HEK293 (cell line): ENCODE data around the gene TIGAR.

Source experiments
- GLI4 ChIP-seq: fragments of 450-650 bp; formaldehyde crosslinking; IDR thresholded peaks from 2 replicates; pipeline ENCODE4 v1.5.1; 2016; ENCODE audit warnings: missing biosample characterization, missing genetic modification characterization
- HOXD13 ChIP-seq: sonication (generic); formaldehyde crosslinking; IDR thresholded peaks from 2 replicates; pipeline ENCODE4 v1.8.0; 2022; ENCODE audit warnings: missing genetic modification reagents, borderline replicate concordance
- INSM2 ChIP-seq: fragments of 450-650 bp; formaldehyde crosslinking; IDR thresholded peaks from 2 replicates; pipeline ENCODE4 v1.5.1; 2016; ENCODE audit warnings: missing biosample characterization, missing genetic modification characterization
- KLF8 ChIP-seq: fragments of 450-650 bp; formaldehyde crosslinking; IDR thresholded peaks from 2 replicates; pipeline ENCODE4 v1.5.1; 2016; ENCODE audit warnings: missing biosample characterization, missing genetic modification characterization
- PRDM1 ChIP-seq: fragments of 450-650 bp; formaldehyde crosslinking; IDR thresholded peaks from 2 replicates; pipeline ENCODE4; 2016; ENCODE audit warnings: missing biosample characterization, missing genetic modification characterization
- TSHZ1 ChIP-seq: fragments of 450-650 bp; formaldehyde crosslinking; IDR thresholded peaks from 2 replicates; pipeline ENCODE4 v1.5.1; 2016; ENCODE audit warnings: missing biosample characterization, missing genetic modification characterization, borderline replicate concordance
- YY1 ChIP-seq: fragments of 450-650 bp; formaldehyde crosslinking; IDR thresholded peaks from 2 replicates; pipeline ENCODE4 v1.5.1; 2018; ENCODE audit warnings: missing biosample characterization, missing genetic modification characterization
- ZBTB1 ChIP-seq: fragments of 450-650 bp; formaldehyde crosslinking; IDR thresholded peaks from 2 replicates; pipeline ENCODE4 v1.5.1; 2016; ENCODE audit warnings: missing biosample characterization, missing genetic modification characterization
- ZBTB48 ChIP-seq: fragments of 450-650 bp; formaldehyde crosslinking; IDR thresholded peaks from 2 replicates; pipeline ENCODE4 v1.5.1; 2016; ENCODE audit warnings: missing biosample characterization, missing genetic modification characterization
- ZBTB6 ChIP-seq: fragments of 450-650 bp; formaldehyde crosslinking; IDR thresholded peaks from 2 replicates; pipeline ENCODE4 v1.5.1; 2017; ENCODE audit warnings: missing biosample characterization, missing genetic modification characterization
- ZNF10 ChIP-seq: fragments of 450-650 bp; formaldehyde crosslinking; IDR thresholded peaks from 2 replicates; pipeline ENCODE4 v1.5.1; 2017; ENCODE audit warnings: missing biosample characterization, missing genetic modification characterization
- ZNF140 ChIP-seq: fragments of 450-650 bp; formaldehyde crosslinking; IDR thresholded peaks from 2 replicates; pipeline ENCODE4 v1.5.1; 2016; ENCODE audit warnings: missing biosample characterization, missing genetic modification characterization
- ZNF146 ChIP-seq: fragments of 450-650 bp; formaldehyde crosslinking; IDR thresholded peaks from 2 replicates; pipeline ENCODE4 v1.5.1; 2016; ENCODE audit warnings: missing biosample characterization, missing genetic modification characterization
- ZNF148 ChIP-seq: fragments of 450-650 bp; formaldehyde crosslinking; IDR thresholded peaks from 2 replicates; pipeline ENCODE4 v1.5.0; 2017; ENCODE audit warnings: missing biosample characterization, missing genetic modification characterization, borderline replicate concordance
- ZNF24 ChIP-seq: fragments of 450-650 bp; formaldehyde crosslinking; IDR thresholded peaks from 2 replicates; pipeline ENCODE4 v1.5.1; 2016; ENCODE audit warnings: missing biosample characterization, missing genetic modification characterization
- ZNF350 ChIP-seq: fragments of 450-650 bp; formaldehyde crosslinking; IDR thresholded peaks from 2 replicates; pipeline ENCODE4 v1.5.0; 2017; ENCODE audit warnings: missing biosample characterization, mild to moderate bottlenecking, missing genetic modification characterization
- ZNF37A ChIP-seq: fragments of 450-650 bp; IDR thresholded peaks from 2 replicates; pipeline ENCODE4 v1.5.1; 2018; ENCODE audit warnings: missing biosample characterization, missing genetic modification characterization
- ZNF501 ChIP-seq: fragments of 450-650 bp; formaldehyde crosslinking; IDR thresholded peaks from 2 replicates; pipeline ENCODE4 v1.5.1; 2016; ENCODE audit warnings: missing biosample characterization, missing genetic modification characterization
- ZNF530 ChIP-seq: fragments of 450-650 bp; formaldehyde crosslinking; IDR thresholded peaks from 2 replicates; pipeline ENCODE4 v1.5.1; 2016; ENCODE audit warnings: low read depth, missing biosample characterization, missing genetic modification characterization
- ZNF624 ChIP-seq: fragments of 450-650 bp; formaldehyde crosslinking; IDR thresholded peaks from 2 replicates; pipeline ENCODE4 v1.5.1; 2017; ENCODE audit warnings: missing biosample characterization, missing genetic modification characterization
- ZNF747 ChIP-seq: fragments of 450-650 bp; formaldehyde crosslinking; IDR thresholded peaks from 2 replicates; pipeline ENCODE4 v1.5.1; 2016; ENCODE audit warnings: missing biosample characterization, missing genetic modification characterization
- ZNF777 ChIP-seq: fragments of 450-650 bp; formaldehyde crosslinking; IDR thresholded peaks from 2 replicates; pipeline ENCODE4 v1.5.1; 2017; ENCODE audit warnings: missing biosample characterization, missing genetic modification characterization, borderline replicate concordance
- ZNF837 ChIP-seq: fragments of 450-650 bp; formaldehyde crosslinking; IDR thresholded peaks from 2 replicates; pipeline ENCODE4 v1.5.1; 2016; ENCODE audit warnings: missing biosample characterization, missing genetic modification characterization
- ZSCAN30 ChIP-seq: fragments of 450-650 bp; IDR thresholded peaks from 2 replicates; pipeline ENCODE4 v1.5.1; 2018; ENCODE audit warnings: missing biosample characterization, mild to moderate bottlenecking, missing genetic modification characterization, moderate library complexity
- ZXDB ChIP-seq: fragments of 450-650 bp; formaldehyde crosslinking; IDR thresholded peaks from 2 replicates; pipeline ENCODE4 v1.5.1; 2016; ENCODE audit warnings: missing biosample characterization, missing genetic modification characterization
- TF ChIP-seq, protein P1 (sequence below): fragments of 450-650 bp; formaldehyde crosslinking; IDR thresholded peaks from 2 replicates; pipeline ENCODE4 v1.5.1; 2016; ENCODE audit warnings: missing biosample characterization, missing genetic modification characterization
- TF ChIP-seq, protein P2 (sequence below): fragments of 450-650 bp; formaldehyde crosslinking; IDR thresholded peaks from 2 replicates; pipeline ENCODE4 v1.5.1; 2017; ENCODE audit warnings: missing biosample characterization, missing genetic modification characterization

The TIGAR gene

DNA sequence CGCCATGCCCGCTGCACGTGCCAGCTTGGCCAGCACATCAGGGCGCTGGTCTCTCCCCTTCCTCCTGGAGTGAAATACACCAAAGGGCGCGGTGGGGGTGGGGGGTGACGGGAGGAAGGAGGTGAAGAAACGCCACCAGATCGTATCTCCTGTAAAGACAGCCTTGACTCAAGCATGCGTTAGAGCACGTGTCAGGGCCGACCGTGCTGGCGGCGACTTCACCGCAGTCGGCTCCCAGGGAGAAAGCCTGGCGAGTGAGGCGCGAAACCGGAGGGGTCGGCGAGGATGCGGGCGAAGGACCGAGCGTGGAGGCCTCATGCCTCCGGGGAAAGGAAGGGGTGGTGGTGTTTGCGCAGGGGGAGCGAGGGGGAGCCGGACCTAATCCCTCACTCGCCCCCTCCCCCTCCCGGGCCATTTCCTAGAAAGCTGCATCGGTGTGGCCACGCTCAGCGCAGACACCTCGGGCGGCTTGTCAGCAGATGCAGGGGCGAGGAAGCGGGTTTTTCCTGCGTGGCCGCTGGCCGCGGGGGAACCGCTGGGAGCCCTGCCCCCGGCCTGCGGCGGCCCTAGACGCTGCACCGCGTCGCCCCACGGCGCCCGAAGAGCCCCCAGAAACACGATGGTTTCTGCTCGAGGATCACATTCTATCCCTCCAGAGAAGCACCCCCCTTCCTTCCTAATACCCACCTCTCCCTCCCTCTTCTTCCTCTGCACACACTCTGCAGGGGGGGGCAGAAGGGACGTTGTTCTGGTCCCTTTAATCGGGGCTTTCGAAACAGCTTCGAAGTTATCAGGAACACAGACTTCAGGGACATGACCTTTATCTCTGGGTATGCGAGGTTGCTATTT is 48.4 kb upstream of the TIGAR start (continued):
- TF ChIP-seq ZNF148 (tag by site-specific recombination) (peak; percentile 10; the same call in 1 of the 2 replicates), ZBTB6 (tag by site-specific recombination) (no peak), TSHZ1 (no peak), ZNF837 (tag by site-specific recombination) (no peak), ZNF350 (tag by site-specific recombination) (no peak), PRDM1 (tag by site-specific recombination) (peak; percentile 62), ZNF530 (tag by site-specific recombination) (no peak), ZNF24 (no peak; the same call in 1 of the 2 replicates), ZNF140 (tag by site-specific recombination) (no peak), ZNF146 (no peak), YY1 (tag by site-specific recombination) (no peak; the same call in 1 of the 2 replicates), ZBTB48 (peak; percentile 67), ZNF624 (tag by site-specific recombination) (no peak), ZNF501 (peak; percentile 92), INSM2 (no peak), ZXDB (tag by site-specific recombination) (peak; percentile 96), ZNF10 (peak; percentile 14; the same call in 1 of the 2 replicates), KLF8 (peak; percentile 80; the same call in 1 of the 2 replicates), ZNF777 (tag by site-specific recombination) (0 out of 2 replicates have a peak, but pooled peaks have one; percentile 42), ZNF747 (no peak), GLI4 (tag by site-specific recombination) (peak; percentile 72), ZBTB1 (tag by site-specific recombination) (peak; percentile 57; the same call in 1 of the 2 replicates), ZSCAN30 (peak; percentile 90), ZNF37A (no peak), HOXD13 (CRISPR knock-in tag) (no peak)
- TF ChIP-seq, protein P1, sequence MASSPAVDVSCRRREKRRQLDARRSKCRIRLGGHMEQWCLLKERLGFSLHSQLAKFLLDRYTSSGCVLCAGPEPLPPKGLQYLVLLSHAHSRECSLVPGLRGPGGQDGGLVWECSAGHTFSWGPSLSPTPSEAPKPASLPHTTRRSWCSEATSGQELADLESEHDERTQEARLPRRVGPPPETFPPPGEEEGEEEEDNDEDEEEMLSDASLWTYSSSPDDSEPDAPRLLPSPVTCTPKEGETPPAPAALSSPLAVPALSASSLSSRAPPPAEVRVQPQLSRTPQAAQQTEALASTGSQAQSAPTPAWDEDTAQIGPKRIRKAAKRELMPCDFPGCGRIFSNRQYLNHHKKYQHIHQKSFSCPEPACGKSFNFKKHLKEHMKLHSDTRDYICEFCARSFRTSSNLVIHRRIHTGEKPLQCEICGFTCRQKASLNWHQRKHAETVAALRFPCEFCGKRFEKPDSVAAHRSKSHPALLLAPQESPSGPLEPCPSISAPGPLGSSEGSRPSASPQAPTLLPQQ (tag by site-specific recombination) = peak; percentile 90
- TF ChIP-seq, protein P2, sequence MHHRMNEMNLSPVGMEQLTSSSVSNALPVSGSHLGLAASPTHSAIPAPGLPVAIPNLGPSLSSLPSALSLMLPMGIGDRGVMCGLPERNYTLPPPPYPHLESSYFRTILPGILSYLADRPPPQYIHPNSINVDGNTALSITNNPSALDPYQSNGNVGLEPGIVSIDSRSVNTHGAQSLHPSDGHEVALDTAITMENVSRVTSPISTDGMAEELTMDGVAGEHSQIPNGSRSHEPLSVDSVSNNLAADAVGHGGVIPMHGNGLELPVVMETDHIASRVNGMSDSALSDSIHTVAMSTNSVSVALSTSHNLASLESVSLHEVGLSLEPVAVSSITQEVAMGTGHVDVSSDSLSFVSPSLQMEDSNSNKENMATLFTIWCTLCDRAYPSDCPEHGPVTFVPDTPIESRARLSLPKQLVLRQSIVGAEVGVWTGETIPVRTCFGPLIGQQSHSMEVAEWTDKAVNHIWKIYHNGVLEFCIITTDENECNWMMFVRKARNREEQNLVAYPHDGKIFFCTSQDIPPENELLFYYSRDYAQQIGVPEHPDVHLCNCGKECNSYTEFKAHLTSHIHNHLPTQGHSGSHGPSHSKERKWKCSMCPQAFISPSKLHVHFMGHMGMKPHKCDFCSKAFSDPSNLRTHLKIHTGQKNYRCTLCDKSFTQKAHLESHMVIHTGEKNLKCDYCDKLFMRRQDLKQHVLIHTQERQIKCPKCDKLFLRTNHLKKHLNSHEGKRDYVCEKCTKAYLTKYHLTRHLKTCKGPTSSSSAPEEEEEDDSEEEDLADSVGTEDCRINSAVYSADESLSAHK = peak; percentile 67
